ENCODE measurements around the gene RASGRF1.

- TF ChIP-seq, protein P1, sequence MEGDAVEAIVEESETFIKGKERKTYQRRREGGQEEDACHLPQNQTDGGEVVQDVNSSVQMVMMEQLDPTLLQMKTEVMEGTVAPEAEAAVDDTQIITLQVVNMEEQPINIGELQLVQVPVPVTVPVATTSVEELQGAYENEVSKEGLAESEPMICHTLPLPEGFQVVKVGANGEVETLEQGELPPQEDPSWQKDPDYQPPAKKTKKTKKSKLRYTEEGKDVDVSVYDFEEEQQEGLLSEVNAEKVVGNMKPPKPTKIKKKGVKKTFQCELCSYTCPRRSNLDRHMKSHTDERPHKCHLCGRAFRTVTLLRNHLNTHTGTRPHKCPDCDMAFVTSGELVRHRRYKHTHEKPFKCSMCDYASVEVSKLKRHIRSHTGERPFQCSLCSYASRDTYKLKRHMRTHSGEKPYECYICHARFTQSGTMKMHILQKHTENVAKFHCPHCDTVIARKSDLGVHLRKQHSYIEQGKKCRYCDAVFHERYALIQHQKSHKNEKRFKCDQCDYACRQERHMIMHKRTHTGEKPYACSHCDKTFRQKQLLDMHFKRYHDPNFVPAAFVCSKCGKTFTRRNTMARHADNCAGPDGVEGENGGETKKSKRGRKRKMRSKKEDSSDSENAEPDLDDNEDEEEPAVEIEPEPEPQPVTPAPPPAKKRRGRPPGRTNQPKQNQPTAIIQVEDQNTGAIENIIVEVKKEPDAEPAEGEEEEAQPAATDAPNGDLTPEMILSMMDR (conservative IDR thresholded peaks at IDR 0.05; ENCODE audit: low read depth in 2 of 2): no peak
- TF ChIP-seq EZH2 (IDR thresholded peaks at IDR 0.05; ENCODE audit: low read depth, unreplicated experiment): no peak
Observed at GRCh38 chr15:79105141-79105540, 14.6 kb upstream of the RASGRF1 start.

Data from GM23338 (cell line).